HEK293 (cell line): ENCODE measurements around the gene TNFSF13B.

Experiments
- CTCF ChIA-PET: fragments of 350-600 bp; formaldehyde crosslinking; extraction: SDS; loops from one replicate; lab custom pipeline; 2021; ENCODE audit warnings: antibody characterized with exemption; lab: Yijun Ruan, JAX
- POLR2A ChIA-PET: fragments of 300-600 bp; formaldehyde crosslinking; extraction: SDS; loops from one replicate; lab custom pipeline; 2020; ENCODE audit warnings: antibody characterized with exemption, inconsistent platforms; lab: Yijun Ruan, JAX
- H3K27ac ChIP-seq: fragments of 200-500 bp; sonication (Bioruptor generic); 2 replicates; pipeline ENCODE4 v1.5.1; 2014; ENCODE audit warnings: low read depth, low read length, control low read depth, inconsistent platforms; ENCODE audit errors: extremely low read depth
- H3K36me3 ChIP-seq, 2 experiments: fragments of 200-500 bp in 1 of 2; sonication (Bioruptor generic) in 1 of 2; 1 replicate in 1 of 2; 2 replicates in 1 of 2; pipeline ENCODE4 v1.5.1; 2014 to 2017; ENCODE audit warnings: inconsistent platforms in 2 of 2, low read length in 2 of 2; ENCODE audit not compliant: control insufficient read depth in 2 of 2, insufficient read depth in 1 of 2
- H3K4me1 ChIP-seq: fragments of 200-500 bp; sonication (Bioruptor generic); 2 replicates; pipeline ENCODE4 v1.5.1; 2014; ENCODE audit warnings: mild to moderate bottlenecking, low read length, inconsistent platforms; ENCODE audit not compliant: control insufficient read depth, insufficient read depth
- H3K4me3 ChIP-seq: 2 replicates; pipeline ENCODE4 v1.5.1; 2011; ENCODE audit warnings: low read depth, mild to moderate bottlenecking, control low read depth, low read length, moderate library complexity
- H3K9me3 ChIP-seq: fragments of 200-500 bp; sonication (Bioruptor generic); 2 replicates; pipeline ENCODE4 v1.5.1; 2014; ENCODE audit warnings: low read depth, low read length, inconsistent platforms; ENCODE audit not compliant: control insufficient read depth, insufficient read depth
- EGR2 ChIP-seq: fragments of 450-650 bp; formaldehyde crosslinking; IDR thresholded peaks from 2 replicates; pipeline ENCODE4 v1.5.1; 2016; ENCODE audit warnings: low read depth, missing biosample characterization, missing genetic modification characterization
- HOXC10 ChIP-seq: sonication (generic); formaldehyde crosslinking; IDR thresholded peaks from 2 replicates; pipeline ENCODE4 v1.8.1; 2023; ENCODE audit warnings: mild to moderate bottlenecking, missing genetic modification reagents
- MEIS1 ChIP-seq: sonication (generic); formaldehyde crosslinking; IDR thresholded peaks from 2 replicates; pipeline ENCODE4 v1.8.1; 2022; ENCODE audit warnings: missing genetic modification reagents, mild to moderate bottlenecking, borderline replicate concordance
- PRDM6 ChIP-seq: fragments of 450-650 bp; formaldehyde crosslinking; IDR thresholded peaks from 2 replicates; pipeline ENCODE4 v1.5.1; 2017; ENCODE audit warnings: missing biosample characterization, missing genetic modification characterization
- SALL2 ChIP-seq: fragments of 450-650 bp; formaldehyde crosslinking; IDR thresholded peaks from 2 replicates; pipeline ENCODE4 v1.5.0; 2017; ENCODE audit warnings: missing biosample characterization, mild to moderate bottlenecking, missing genetic modification characterization, borderline replicate concordance
- TRIM28 ChIP-seq: IDR thresholded peaks from 2 replicates; pipeline ENCODE4 v1.6.1; 2011; ENCODE audit warnings: low read length, control low read depth, borderline replicate concordance
- ZBTB17 ChIP-seq: fragments of 450-650 bp; formaldehyde crosslinking; IDR thresholded peaks from 2 replicates; pipeline ENCODE4 v1.5.1; 2016; ENCODE audit warnings: missing biosample characterization, missing genetic modification characterization
- ZBTB49 ChIP-seq: fragments of 450-650 bp; formaldehyde crosslinking; IDR thresholded peaks from 2 replicates; pipeline ENCODE4 v1.5.1; 2016; ENCODE audit warnings: missing biosample characterization, missing genetic modification characterization, low read depth
- ZFP37 ChIP-seq: fragments of 450-650 bp; formaldehyde crosslinking; IDR thresholded peaks from 2 replicates; pipeline ENCODE4 v1.5.1; 2016; ENCODE audit warnings: missing biosample characterization, missing genetic modification characterization
- ZNF114 ChIP-seq: fragments of 450-650 bp; formaldehyde crosslinking; IDR thresholded peaks from 2 replicates; pipeline ENCODE4 v1.5.0; 2017; ENCODE audit warnings: missing biosample characterization, missing genetic modification characterization
- ZNF26 ChIP-seq: fragments of 450-650 bp; formaldehyde crosslinking; IDR thresholded peaks from 2 replicates; pipeline ENCODE4 v1.5.1; 2016; ENCODE audit warnings: missing biosample characterization, missing genetic modification characterization
- ZNF266 ChIP-seq: fragments of 450-650 bp; formaldehyde crosslinking; IDR thresholded peaks from 2 replicates; pipeline ENCODE4 v1.5.1; 2016; ENCODE audit warnings: missing biosample characterization, missing genetic modification characterization, low read depth
- ZNF292 ChIP-seq: fragments of 450-650 bp; formaldehyde crosslinking; IDR thresholded peaks from 2 replicates; pipeline ENCODE4 v1.5.1; 2016; ENCODE audit warnings: low read depth, missing biosample characterization, missing genetic modification characterization, borderline replicate concordance
- ZNF354C ChIP-seq: fragments of 450-650 bp; formaldehyde crosslinking; IDR thresholded peaks from 2 replicates; pipeline ENCODE4 v1.5.1; 2016; ENCODE audit warnings: missing biosample characterization, missing genetic modification characterization, low read depth, borderline replicate concordance
- ZNF391 ChIP-seq: fragments of 450-650 bp; formaldehyde crosslinking; IDR thresholded peaks from 2 replicates; pipeline ENCODE4 v1.5.1; 2016; ENCODE audit warnings: low read depth, missing biosample characterization, missing genetic modification characterization, borderline replicate concordance
- ZNF404 ChIP-seq: fragments of 450-650 bp; formaldehyde crosslinking; IDR thresholded peaks from 2 replicates; pipeline ENCODE4 v1.5.1; 2017; ENCODE audit warnings: missing biosample characterization, missing genetic modification characterization
- ZNF416 ChIP-seq: fragments of 450-650 bp; formaldehyde crosslinking; IDR thresholded peaks from 2 replicates; pipeline ENCODE4 v1.5.1; 2016; ENCODE audit warnings: missing biosample characterization, missing genetic modification characterization
- ZNF433 ChIP-seq: fragments of 450-650 bp; formaldehyde crosslinking; IDR thresholded peaks from 2 replicates; pipeline ENCODE4 v1.5.1; 2016; ENCODE audit warnings: missing biosample characterization, missing genetic modification characterization, low read depth
- ZNF514 ChIP-seq: fragments of 450-650 bp; formaldehyde crosslinking; IDR thresholded peaks from 2 replicates; pipeline ENCODE4 v1.5.1; 2016; ENCODE audit warnings: missing biosample characterization, missing genetic modification characterization
- ZNF518A ChIP-seq: fragments of 450-650 bp; formaldehyde crosslinking; conservative IDR thresholded peaks from 2 replicates; pipeline ENCODE4 v1.5.1; 2016; ENCODE audit warnings: low read depth, missing biosample characterization, missing genetic modification characterization
- ZNF521 ChIP-seq: fragments of 450-650 bp; formaldehyde crosslinking; IDR thresholded peaks from 2 replicates; pipeline ENCODE4 v1.5.1; 2017; ENCODE audit warnings: missing biosample characterization, mild to moderate bottlenecking, missing genetic modification characterization
- ZNF560 ChIP-seq: fragments of 450-650 bp; formaldehyde crosslinking; IDR thresholded peaks from 2 replicates; pipeline ENCODE4 v1.5.1; 2017; ENCODE audit warnings: missing biosample characterization, missing genetic modification characterization, borderline replicate concordance
- ZNF654 ChIP-seq: fragments of 450-650 bp; formaldehyde crosslinking; IDR thresholded peaks from 2 replicates; pipeline ENCODE4 v1.5.1; 2016; ENCODE audit warnings: low read depth, missing biosample characterization, missing genetic modification characterization
- ZNF76 ChIP-seq: fragments of 450-650 bp; formaldehyde crosslinking; IDR thresholded peaks from 2 replicates; pipeline ENCODE4; 2016; ENCODE audit warnings: low read depth, missing biosample characterization, missing genetic modification characterization, borderline replicate concordance
- ZNF785 ChIP-seq: fragments of 450-650 bp; formaldehyde crosslinking; IDR thresholded peaks from 2 replicates; pipeline ENCODE4 v1.5.1; 2016; ENCODE audit warnings: missing biosample characterization, missing genetic modification characterization

The TNFSF13B gene

GRCh38 chr13:108266321-108266990, 3.1 kb upstream of the TNFSF13B start:
- ChIA-PET POLR2A (no interaction called here), CTCF (no interaction called here)
- Histone ChIP-seq H3K4me1 (no peaks in the 10 kb centered on the region), H3K36me3 (no peaks in the 10 kb centered on the region), H3K9me3 (no peaks in the 10 kb centered on the region), H3K4me3 (no peak overlapping the region), H3K27ac (no peak overlapping the region)
- TF ChIP-seq SALL2 (tag by site-specific recombination), result no peak
- TF ChIP-seq ZNF292 (tag by site-specific recombination), result no peak
- TF ChIP-seq ZNF354C (tag by site-specific recombination), result no peak
- TF ChIP-seq ZNF785 (tag by site-specific recombination), result no peak
- no peak for TF ChIP-seq ZBTB49 (tag by site-specific recombination)
- no peak for TF ChIP-seq ZNF76
- TF ChIP-seq EGR2 (tag by site-specific recombination), result no peak
- TF ChIP-seq ZNF404 (tag by site-specific recombination), result no peak
- no peak for TF ChIP-seq ZFP37
- TF ChIP-seq MEIS1 (CRISPR knock-in tag), result no peak
- no peak for TF ChIP-seq ZNF391 (tag by site-specific recombination)

GRCh38 chr13:108267347-108267746, 2.2 kb upstream of the TNFSF13B start:
- ChIA-PET POLR2A (no interaction called here), CTCF (no interaction called here)
- Histone ChIP-seq H3K36me3 (no peaks in the 10 kb centered on the region), H3K27ac (no peak overlapping the region), H3K4me1 (no peaks in the 10 kb centered on the region), H3K9me3 (no peaks in the 10 kb centered on the region), H3K4me3 (no peak overlapping the region)
- no peak for TF ChIP-seq ZNF433
- TF ChIP-seq HOXC10 (CRISPR knock-in tag), result no peak
- TF ChIP-seq ZNF416 (tag by site-specific recombination), result no peak
- no peak for TF ChIP-seq ZBTB17 (tag by site-specific recombination)
- TF ChIP-seq ZNF26 (tag by site-specific recombination), result no peak
- TF ChIP-seq ZNF514 (tag by site-specific recombination), result no peak
- no peak for TF ChIP-seq PRDM6 (tag by site-specific recombination)
- TF ChIP-seq TRIM28, result no peak
- TF ChIP-seq ZNF114 (tag by site-specific recombination), result no peak
- no peak for TF ChIP-seq ZNF266
- no peak for TF ChIP-seq ZNF521 (tag by site-specific recombination)
- no peak for TF ChIP-seq ZNF654 (tag by site-specific recombination)
- no peak for TF ChIP-seq ZNF560 (tag by site-specific recombination)
- TF ChIP-seq ZNF518A (tag by site-specific recombination), result no peak
